WTC11 (cell line): ENCODE data around the gene SLC25A41. TPM values are rescaled to one million over a fixed set of nuclear protein-coding genes. Genes with fewer than 3 reads are reported as not detected.

Experiments used
- ATAC-seq: fragments of 200-7000 bp; cut with Tn5 transposase; 2 replicates; pipeline ENCODE4 v1.10.0; 2021; ENCODE audit warnings: mild to moderate bottlenecking, moderate library complexity
- CTCF ChIA-PET: fragments of 300-600 bp; sonication (Branson Sonifier 250); formaldehyde crosslinking; loops from one replicate; lab custom pipeline; 2021; ENCODE audit warnings: antibody characterized with exemption; lab: Charles Lee
- POLR2A ChIA-PET: fragments of 350-600 bp; sonication (Branson Sonifier 250); formaldehyde crosslinking; loops from one replicate; lab custom pipeline; 2021; ENCODE audit warnings: antibody characterized with exemption; lab: Charles Lee
- DNase-seq: peaks from one replicate; pipeline ENCODE4 v3.0.0; 2021; ENCODE audit warnings: low spot score
- H3K27ac Mint-ChIP-seq: 2 replicates; pipeline ENCODE4 v1.8.0; 2021; ENCODE audit warnings: mixed read lengths
- H3K27me3 Mint-ChIP-seq: 2 replicates; pipeline ENCODE4 v1.8.0; 2021; ENCODE audit warnings: low read depth, mild to moderate bottlenecking, moderate library complexity, mixed read lengths
- H3K36me3 Mint-ChIP-seq: 2 replicates; pipeline ENCODE4 v1.8.0; 2021; ENCODE audit warnings: mixed read lengths
- H3K4me1 Mint-ChIP-seq: 2 replicates; pipeline ENCODE4 v1.8.0; 2022; ENCODE audit warnings: mixed read lengths
- H3K4me3 Mint-ChIP-seq: 2 replicates; pipeline ENCODE4 v1.8.0; 2021; ENCODE audit warnings: mild to moderate bottlenecking, moderate library complexity, mixed read lengths
- H3K9me3 Mint-ChIP-seq: 2 replicates; pipeline ENCODE4 v1.8.0; 2021; ENCODE audit warnings: mixed read lengths
- CREM ChIP-seq: sonication (generic); formaldehyde crosslinking; IDR thresholded peaks from 2 replicates; pipeline ENCODE4 v1.8.1; 2022; ENCODE audit warnings: mild to moderate bottlenecking, missing genetic modification reagents, moderate library complexity
- E2F4 ChIP-seq: sonication (generic); formaldehyde crosslinking; IDR thresholded peaks from 2 replicates; pipeline ENCODE4 v1.8.1; 2022; ENCODE audit warnings: low read depth, mild to moderate bottlenecking, moderate library complexity, missing genetic modification reagents, borderline replicate concordance
- ELF4 ChIP-seq: sonication (generic); formaldehyde crosslinking; IDR thresholded peaks from 2 replicates; pipeline ENCODE4 v1.8.1; 2022; ENCODE audit warnings: low read depth, mild to moderate bottlenecking, moderate library complexity, missing genetic modification reagents
- ERG ChIP-seq: fragments of 250-450 bp; sonication (Bioruptor Pico); IDR thresholded peaks from 2 replicates; pipeline ENCODE4 v1.8.0; 2021; ENCODE audit warnings: mild to moderate bottlenecking
- ETV6 ChIP-seq: sonication (generic); formaldehyde crosslinking; IDR thresholded peaks from 2 replicates; pipeline ENCODE4 v1.8.1; 2022; ENCODE audit warnings: mild to moderate bottlenecking, missing genetic modification reagents
- JAZF1 ChIP-seq: fragments of 250-450 bp; sonication (Bioruptor Pico); IDR thresholded peaks from 2 replicates; pipeline ENCODE4 v1.9.0; 2021; ENCODE audit warnings: moderate library complexity, mild to moderate bottlenecking, inconsistent platforms
- MAX ChIP-seq: sonication (generic); formaldehyde crosslinking; IDR thresholded peaks from 2 replicates; pipeline ENCODE4 v1.8.0; 2022; ENCODE audit warnings: mild to moderate bottlenecking, missing genetic modification reagents
- PRRX2 ChIP-seq: fragments of 250-450 bp; sonication (Bioruptor Pico); IDR thresholded peaks from 2 replicates; pipeline ENCODE4 v1.8.0; 2021; ENCODE audit warnings: mild to moderate bottlenecking
- RORB ChIP-seq: fragments of 250-450 bp; sonication (Bioruptor Pico); IDR thresholded peaks from 2 replicates; pipeline ENCODE4 v1.9.0; 2021; ENCODE audit warnings: mild to moderate bottlenecking
- SP1 ChIP-seq: sonication (generic); formaldehyde crosslinking; conservative IDR thresholded peaks from 2 replicates; pipeline ENCODE4 v1.8.1; 2022; ENCODE audit warnings: missing genetic modification reagents
- STAT6 ChIP-seq: sonication (generic); formaldehyde crosslinking; conservative IDR thresholded peaks from 2 replicates; pipeline ENCODE4 v1.8.1; 2023; ENCODE audit warnings: mild to moderate bottlenecking, low read depth, missing genetic modification reagents, moderate library complexity
- TEAD4 ChIP-seq: sonication (generic); formaldehyde crosslinking; IDR thresholded peaks from 2 replicates; pipeline ENCODE4 v1.8.0; 2022; ENCODE audit warnings: mild to moderate bottlenecking, missing genetic modification reagents
- ZBTB21 ChIP-seq: sonication (generic); formaldehyde crosslinking; IDR thresholded peaks from 2 replicates; pipeline ENCODE4 v1.8.1; 2023; ENCODE audit warnings: mild to moderate bottlenecking, missing genetic modification reagents, borderline replicate concordance
- ZBTB43 ChIP-seq: sonication (generic); formaldehyde crosslinking; IDR thresholded peaks from 2 replicates; pipeline ENCODE4 v1.8.1; 2023; ENCODE audit warnings: mild to moderate bottlenecking, missing genetic modification reagents
- ZNF219 ChIP-seq: sonication (generic); formaldehyde crosslinking; IDR thresholded peaks from 2 replicates; pipeline ENCODE4 v1.8.0; 2023; ENCODE audit warnings: missing genetic modification reagents, mild to moderate bottlenecking, borderline replicate concordance
- ZNF281 ChIP-seq: sonication (generic); formaldehyde crosslinking; IDR thresholded peaks from 2 replicates; pipeline ENCODE4 v1.8.0; 2023; ENCODE audit warnings: mild to moderate bottlenecking, missing genetic modification reagents
- ZNF423 ChIP-seq: fragments of 250-450 bp; sonication (Bioruptor Pico); IDR thresholded peaks from 2 replicates; pipeline ENCODE4 v2.1.2; 2022; ENCODE audit warnings: mild to moderate bottlenecking, moderate library complexity
- ZNF425 ChIP-seq: fragments of 250-450 bp; sonication (Bioruptor Pico); conservative IDR thresholded peaks from 2 replicates; pipeline ENCODE4 v1.9.0; 2021; ENCODE audit warnings: mild to moderate bottlenecking
- total RNA-seq: library from RNA; stranded (reverse); gene quantifications from 3 replicates; pipeline ENCODE4 v1.2.3, GENCODE V29; 2021

Gene SLC25A41
- total RNA-seq, 1 experiment from 2014 or later = 0.35 TPM

GRCh38 chr19:6464070-6464873 is 30.7 kb upstream of the SLC25A41 start, which contains the start of gene CRB3 (continued):
- 0 out of 2 replicates have a peak, but pooled peaks have one; percentile 46 for TF ChIP-seq ZBTB43
- no peak for TF ChIP-seq ERG (CRISPR knock-in tag)
- TF ChIP-seq ZNF425 (CRISPR knock-in tag) = no peak
- 0 out of 2 replicates have a peak, but pooled peaks have one; percentile 11 for TF ChIP-seq ZNF281 (CRISPR knock-in tag)
- TF ChIP-seq JAZF1 (CRISPR knock-in tag) = no peak

- H3K27me3 Mint-ChIP-seq = peaks cover 13% of the 10 kb centered on the region
- CTCF ChIA-PET = interaction anchor here (0.6 to 1.3 kb wide), 7 partner anchors 14 to 254 kb away, joined by 3 to 10 read pairs (median 3); no protein-coding TSS in a partner anchor
- H3K27ac Mint-ChIP-seq = peak overlapping the region; percentile 99
- H3K9me3 Mint-ChIP-seq = no peaks in the 10 kb centered on the region
- peaks cover 9% of the 10 kb centered on the region for H3K36me3 Mint-ChIP-seq
- POLR2A ChIA-PET = interaction anchor here (0.6 to 1.6 kb wide), 3 partner anchors 16 to 441 kb away, joined by 7 to 13 read pairs (median 7); no protein-coding TSS in a partner anchor
- DNase-seq = peak; percentile 97
- H3K4me3 Mint-ChIP-seq = peak overlapping the region; percentile 98
- peaks cover 19% of the 10 kb centered on the region for H3K4me1 Mint-ChIP-seq
- ATAC-seq = peak; percentile 71
- TF ChIP-seq STAT6 (CRISPR knock-in tag) (no peak), SP1 (peak; percentile 79), ZNF219 (CRISPR knock-in tag) (no peak), PRRX2 (CRISPR knock-in tag) (no peak), ELF4 (CRISPR knock-in tag) (no peak), JAZF1 (CRISPR knock-in tag) (no peak), CREM (CRISPR knock-in tag) (no peak), RORB (no peak), ETV6 (CRISPR knock-in tag) (0 out of 2 replicates have a peak, but pooled peaks have one; percentile 35), ZNF423 (CRISPR knock-in tag) (no peak), E2F4 (CRISPR knock-in tag) (no peak), ZBTB21 (CRISPR knock-in tag) (no peak), MAX (CRISPR knock-in tag) (peak; percentile 74), ZNF425 (CRISPR knock-in tag) (no peak), TEAD4 (no peak)
These were observed 26.7 kb upstream of the SLC25A41 start for GRCh38 chr19:6460099-6460884.
